Neural cell (in vitro differentiated cells): ENCODE measurements around the gene KPTN. TPM values are rescaled to one million over a fixed set of nuclear protein-coding genes. Genes with fewer than 3 reads are reported as not detected.

Source experiments
- H2AFZ ChIP-seq: fragments of 200-600, 300-800 bp; sonication (generic), shearing (Covaris generic); 2 replicates; pipeline ENCODE4 v1.6.0; 2014; ENCODE audit warnings: low read depth, mild to moderate bottlenecking, antibody characterized with exemption, low read length, moderate library complexity
- H3F3A ChIP-seq: fragments of 200-600 bp; shearing (Covaris generic); 2 replicates; pipeline ENCODE4 v1.6.1; 2016; ENCODE audit warnings: mild to moderate bottlenecking, moderate library complexity, mixed read lengths, antibody characterized with exemption, low read length; ENCODE audit not compliant: insufficient read depth, poor library complexity, severe bottlenecking
- H3K27ac ChIP-seq: fragments of 200-600, 300-800 bp; sonication (generic), shearing (Covaris generic); 2 replicates; pipeline ENCODE4 v1.5.1; 2014; ENCODE audit warnings: mild to moderate bottlenecking, low read length, moderate library complexity
- H3K27me3 ChIP-seq: fragments of 300-800, 200-600 bp; sonication (generic), shearing (Covaris generic); 2 replicates; pipeline ENCODE4 v1.6.0; 2014; ENCODE audit warnings: mild to moderate bottlenecking, low read depth, low read length, moderate library complexity; ENCODE audit not compliant: insufficient read depth
- H3K36me3 ChIP-seq: fragments of 300-800, 200-600 bp; sonication (generic), shearing (Covaris generic); 2 replicates; pipeline ENCODE4 v1.5.1; 2014; ENCODE audit warnings: mild to moderate bottlenecking, antibody characterized with exemption, low read length, moderate library complexity; ENCODE audit not compliant: insufficient read depth
- H3K4me2 ChIP-seq: fragments of 300-800, 200-600 bp; sonication (generic), shearing (Covaris generic); 2 replicates; pipeline ENCODE4 v1.6.0; 2014; ENCODE audit warnings: mild to moderate bottlenecking, low read length
- H3K4me3 ChIP-seq: fragments of 300-800, 200-600 bp; sonication (generic), shearing (Covaris generic); 2 replicates; pipeline ENCODE4 v1.5.1; 2014; ENCODE audit warnings: mild to moderate bottlenecking, low read length, moderate library complexity
- H3K79me2 ChIP-seq: fragments of 200-600 bp; shearing (Covaris generic); replicated peaks from 2 replicates; pipeline ENCODE4 v1.6.0; 2014; ENCODE audit warnings: mild to moderate bottlenecking, low read length, moderate library complexity; ENCODE audit not compliant: insufficient read depth
- H3K9ac ChIP-seq: fragments of 300-800, 200-600 bp; sonication (generic), shearing (Covaris generic); 2 replicates; pipeline ENCODE4 v1.6.1; 2016; ENCODE audit warnings: mild to moderate bottlenecking, low read length, mixed read lengths
- H3K9me2 ChIP-seq: fragments of 200-600 bp; shearing (Covaris generic); 2 replicates; pipeline ENCODE4 v1.6.1; 2016; ENCODE audit warnings: mild to moderate bottlenecking, low read length, mixed read lengths; ENCODE audit not compliant: insufficient read depth
- H3K9me3 ChIP-seq: fragments of 200-600, 300-800 bp; sonication (generic), shearing (Covaris generic); 2 replicates; pipeline ENCODE4 v1.6.1; 2016; ENCODE audit warnings: mild to moderate bottlenecking, mixed run types, low read length, moderate library complexity, mixed read lengths
- H4K20me1 ChIP-seq: fragments of 200-600 bp; shearing (Covaris generic); 2 replicates; pipeline ENCODE4 v1.6.1; 2016; ENCODE audit warnings: mild to moderate bottlenecking, mixed run types; ENCODE audit not compliant: insufficient read depth
- EP300 ChIP-seq: fragments of 450-650 bp; conservative IDR thresholded peaks from 2 replicates; pipeline ENCODE4 v1.6.1; 2014; ENCODE audit warnings: antibody characterized with exemption, mild to moderate bottlenecking, moderate library complexity; ENCODE audit not compliant: poor library complexity, severe bottlenecking
- EZH2 ChIP-seq: fragments of 200-600, 300-800 bp; shearing (Covaris generic), sonication (generic); IDR thresholded peaks from 2 replicates; pipeline ENCODE4 v1.6.1; 2014; ENCODE audit warnings: antibody characterized with exemption, low read length, borderline replicate concordance, mild to moderate bottlenecking; ENCODE audit not compliant: insufficient read depth, poor library complexity, severe bottlenecking
- MXI1 ChIP-seq: fragments of 450-650 bp; conservative IDR thresholded peaks from 2 replicates; pipeline ENCODE4 v1.6.1; 2014; ENCODE audit warnings: antibody characterized with exemption, mild to moderate bottlenecking; ENCODE audit not compliant: poor library complexity, severe bottlenecking
- POLR2AphosphoS5 ChIP-seq: IDR thresholded peaks from 2 replicates; pipeline ENCODE4 v1.6.1; 2012
- RAD21 ChIP-seq: fragments of 450-650 bp; conservative IDR thresholded peaks from 2 replicates; pipeline ENCODE4 v1.6.1; 2014; ENCODE audit warnings: antibody characterized with exemption, mild to moderate bottlenecking, moderate library complexity
- SMC3 ChIP-seq: fragments of 450-650 bp; conservative IDR thresholded peaks from 2 replicates; pipeline ENCODE4 v1.6.1; 2014; ENCODE audit warnings: antibody characterized with exemption, mild to moderate bottlenecking, moderate library complexity; ENCODE audit not compliant: poor library complexity
- TAF1 ChIP-seq: IDR thresholded peaks from 2 replicates; pipeline ENCODE4 v1.6.1; 2012; ENCODE audit warnings: low read depth
- polyA plus RNA-seq: library from polyadenylated mRNA; depleted of rRNA; stranded (reverse); fragments of >200 nt; gene quantifications from 2 replicates; pipeline ENCODE4 v1.2.3, GENCODE V29; 2014
- TF ChIP-seq, protein P1 (sequence below): fragments of 450-650 bp; IDR thresholded peaks from 2 replicates; pipeline ENCODE4 v1.5.1; 2014; ENCODE audit warnings: antibody characterized with exemption, mild to moderate bottlenecking, moderate library complexity; ENCODE audit not compliant: poor library complexity, severe bottlenecking
- TF ChIP-seq, protein P2 (sequence below): IDR thresholded peaks from 2 replicates; pipeline ENCODE4 v1.6.1; 2012; ENCODE audit warnings: borderline replicate concordance

The KPTN gene
- polyA plus RNA-seq, 1 donor from 2014 or later, result 23.8 TPM

GRCh38 chr19:47512948-47513319, 28.9 kb upstream of the KPTN start:
- H3K9me2 ChIP-seq, result no peaks in the 10 kb centered on the region
- no peaks in the 10 kb centered on the region for H3K36me3 ChIP-seq
- H3K4me2 ChIP-seq, result no peak overlapping the region
- H3K27me3 ChIP-seq, result no peaks in the 10 kb centered on the region
- H3K9me3 ChIP-seq, result no peaks in the 10 kb centered on the region
- no peaks in the 10 kb centered on the region for H3F3A ChIP-seq
- TF ChIP-seq EZH2 (no peak), RAD21 (no peak), TAF1 (no peak), EP300 (no peak), SMC3 (no peak), POLR2AphosphoS5 (no peak)
- TF ChIP-seq, protein P1, sequence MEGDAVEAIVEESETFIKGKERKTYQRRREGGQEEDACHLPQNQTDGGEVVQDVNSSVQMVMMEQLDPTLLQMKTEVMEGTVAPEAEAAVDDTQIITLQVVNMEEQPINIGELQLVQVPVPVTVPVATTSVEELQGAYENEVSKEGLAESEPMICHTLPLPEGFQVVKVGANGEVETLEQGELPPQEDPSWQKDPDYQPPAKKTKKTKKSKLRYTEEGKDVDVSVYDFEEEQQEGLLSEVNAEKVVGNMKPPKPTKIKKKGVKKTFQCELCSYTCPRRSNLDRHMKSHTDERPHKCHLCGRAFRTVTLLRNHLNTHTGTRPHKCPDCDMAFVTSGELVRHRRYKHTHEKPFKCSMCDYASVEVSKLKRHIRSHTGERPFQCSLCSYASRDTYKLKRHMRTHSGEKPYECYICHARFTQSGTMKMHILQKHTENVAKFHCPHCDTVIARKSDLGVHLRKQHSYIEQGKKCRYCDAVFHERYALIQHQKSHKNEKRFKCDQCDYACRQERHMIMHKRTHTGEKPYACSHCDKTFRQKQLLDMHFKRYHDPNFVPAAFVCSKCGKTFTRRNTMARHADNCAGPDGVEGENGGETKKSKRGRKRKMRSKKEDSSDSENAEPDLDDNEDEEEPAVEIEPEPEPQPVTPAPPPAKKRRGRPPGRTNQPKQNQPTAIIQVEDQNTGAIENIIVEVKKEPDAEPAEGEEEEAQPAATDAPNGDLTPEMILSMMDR, result no peak
- no peak overlapping the region for H3K27ac ChIP-seq
- peaks cover 38% of the 10 kb centered on the region for H3K79me2 ChIP-seq
- no peak overlapping the region for H2AFZ ChIP-seq
- H4K20me1 ChIP-seq, result no peaks in the 10 kb centered on the region
- H3K4me3 ChIP-seq, result peak overlapping the region; percentile 84
- H3K9ac ChIP-seq, result peak overlapping the region; percentile 90

DNA sequence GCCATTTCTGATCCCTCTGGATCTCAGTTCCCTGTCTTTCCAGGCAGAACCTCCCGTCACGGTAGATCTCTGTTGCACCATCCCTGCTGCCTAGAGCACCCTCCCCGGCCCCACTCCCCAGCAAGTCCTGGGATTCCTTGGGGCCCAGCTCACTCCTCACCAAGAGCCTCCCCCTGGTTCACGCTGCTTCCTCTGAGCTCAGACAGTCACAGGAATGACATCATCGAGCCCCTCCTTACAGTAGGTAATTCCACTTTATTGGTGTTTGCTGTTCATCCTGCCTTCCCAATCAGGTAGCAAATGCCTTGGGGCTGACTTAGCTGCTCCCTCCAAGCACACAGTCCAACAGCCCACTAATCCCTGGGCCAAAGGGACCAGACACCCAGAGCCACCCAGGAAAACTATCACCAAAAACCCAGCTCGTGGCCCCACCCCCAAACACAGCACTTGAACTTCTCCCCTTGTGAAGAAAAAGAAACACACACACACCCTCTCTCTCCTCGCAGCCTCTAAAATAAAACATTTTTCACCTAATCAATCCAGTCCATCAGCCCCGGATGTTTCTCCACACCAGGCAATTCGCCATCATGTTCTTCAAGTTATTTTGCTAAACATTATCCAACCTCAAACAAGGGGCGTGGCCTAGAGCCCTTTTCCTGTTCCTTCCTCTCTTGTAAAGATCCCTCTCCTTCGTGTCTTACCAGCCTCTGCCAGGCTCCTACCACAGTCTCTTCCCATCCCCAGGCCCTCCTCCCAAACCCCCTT, 28.3 kb upstream of the KPTN start:
- peak overlapping the region; percentile 84 for H3K4me3 ChIP-seq
- peak overlapping the region; percentile 90 for H3K9ac ChIP-seq
- no peaks in the 10 kb centered on the region for H4K20me1 ChIP-seq
- no peaks in the 10 kb centered on the region for H3F3A ChIP-seq
- H3K27ac ChIP-seq, result no peak overlapping the region
- H2AFZ ChIP-seq, result no peak overlapping the region
- no peaks in the 10 kb centered on the region for H3K36me3 ChIP-seq
- H3K27me3 ChIP-seq, result no peaks in the 10 kb centered on the region
- peaks cover 43% of the 10 kb centered on the region for H3K79me2 ChIP-seq
- H3K9me2 ChIP-seq, result no peaks in the 10 kb centered on the region
- TF ChIP-seq, protein P2, sequence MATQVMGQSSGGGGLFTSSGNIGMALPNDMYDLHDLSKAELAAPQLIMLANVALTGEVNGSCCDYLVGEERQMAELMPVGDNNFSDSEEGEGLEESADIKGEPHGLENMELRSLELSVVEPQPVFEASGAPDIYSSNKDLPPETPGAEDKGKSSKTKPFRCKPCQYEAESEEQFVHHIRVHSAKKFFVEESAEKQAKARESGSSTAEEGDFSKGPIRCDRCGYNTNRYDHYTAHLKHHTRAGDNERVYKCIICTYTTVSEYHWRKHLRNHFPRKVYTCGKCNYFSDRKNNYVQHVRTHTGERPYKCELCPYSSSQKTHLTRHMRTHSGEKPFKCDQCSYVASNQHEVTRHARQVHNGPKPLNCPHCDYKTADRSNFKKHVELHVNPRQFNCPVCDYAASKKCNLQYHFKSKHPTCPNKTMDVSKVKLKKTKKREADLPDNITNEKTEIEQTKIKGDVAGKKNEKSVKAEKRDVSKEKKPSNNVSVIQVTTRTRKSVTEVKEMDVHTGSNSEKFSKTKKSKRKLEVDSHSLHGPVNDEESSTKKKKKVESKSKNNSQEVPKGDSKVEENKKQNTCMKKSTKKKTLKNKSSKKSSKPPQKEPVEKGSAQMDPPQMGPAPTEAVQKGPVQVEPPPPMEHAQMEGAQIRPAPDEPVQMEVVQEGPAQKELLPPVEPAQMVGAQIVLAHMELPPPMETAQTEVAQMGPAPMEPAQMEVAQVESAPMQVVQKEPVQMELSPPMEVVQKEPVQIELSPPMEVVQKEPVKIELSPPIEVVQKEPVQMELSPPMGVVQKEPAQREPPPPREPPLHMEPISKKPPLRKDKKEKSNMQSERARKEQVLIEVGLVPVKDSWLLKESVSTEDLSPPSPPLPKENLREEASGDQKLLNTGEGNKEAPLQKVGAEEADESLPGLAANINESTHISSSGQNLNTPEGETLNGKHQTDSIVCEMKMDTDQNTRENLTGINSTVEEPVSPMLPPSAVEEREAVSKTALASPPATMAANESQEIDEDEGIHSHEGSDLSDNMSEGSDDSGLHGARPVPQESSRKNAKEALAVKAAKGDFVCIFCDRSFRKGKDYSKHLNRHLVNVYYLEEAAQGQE, result no peak
- TF ChIP-seq, protein P1, result no peak
- TF ChIP-seq RAD21 (no peak), EZH2 (no peak), EP300 (no peak), MXI1 (no peak), POLR2AphosphoS5 (no peak), TAF1 (no peak), SMC3 (no peak)
- H3K9me3 ChIP-seq, result no peaks in the 10 kb centered on the region
- H3K4me2 ChIP-seq, result no peak overlapping the region
